ENCODE data around the gene FNIP2.
"Not testable (repeated sequence)": the region's sequence is repeated elsewhere in the genome, so short reads cannot be mapped to it uniquely, and the experiment has no call there.

The FNIP2 gene

GRCh38 chr4:158948071-158948470, 179.2 kb downstream of the FNIP2 start:
- no peaks in the 10 kb centered on the region for H3K36me3 ChIP-seq (ENCODE audit: control insufficient read depth in 2 of 2, insufficient read depth in 1 of 2, low read length in 2 of 2)
- TF ChIP-seq ZNF701 (tag by site-specific recombination; IDR thresholded peaks at IDR 0.05) (no peak), ZNF707 (tag by site-specific recombination; IDR thresholded peaks at IDR 0.05) (no peak), ZBTB20 (tag by site-specific recombination; IDR thresholded peaks at IDR 0.05) (no peak), ZNF155 (tag by site-specific recombination; IDR thresholded peaks at IDR 0.05) (no peak), ZNF394 (tag by site-specific recombination; IDR thresholded peaks at IDR 0.05; ENCODE audit: borderline replicate concordance) (no peak), ZNF621 (tag by site-specific recombination; IDR thresholded peaks at IDR 0.05) (no peak)
- no peaks in the 10 kb centered on the region for H3K4me1 ChIP-seq (ENCODE audit: control insufficient read depth, insufficient read depth, low read length)
- no peak overlapping the region for H3K27ac ChIP-seq (ENCODE audit: extremely low read depth, low read depth, low read length)
- CTCF ChIA-PET = no interaction called here
- H3K9me3 ChIP-seq (ENCODE audit: control insufficient read depth, insufficient read depth, low read depth, low read length) = no peaks in the 10 kb centered on the region
- POLR2A ChIA-PET = no interaction called here
- no peak overlapping the region for H3K4me3 ChIP-seq (ENCODE audit: low read depth, low read length)

GRCh38 chr4:158949099-158949498, 180.3 kb downstream of the FNIP2 start:
- CTCF ChIA-PET = no interaction called here
- Histone ChIP-seq H3K4me1 (ENCODE audit: control insufficient read depth, insufficient read depth, low read length) (no peaks in the 10 kb centered on the region), H3K9me3 (ENCODE audit: control insufficient read depth, insufficient read depth, low read depth, low read length) (no peaks in the 10 kb centered on the region), H3K4me3 (ENCODE audit: low read depth, low read length) (no peak overlapping the region), H3K27ac (ENCODE audit: extremely low read depth, low read depth, low read length) (no peak overlapping the region), H3K36me3 (ENCODE audit: control insufficient read depth in 2 of 2, insufficient read depth in 1 of 2, low read length in 2 of 2) (no peaks in the 10 kb centered on the region)
- POLR2A ChIA-PET = no interaction called here
- TF ChIP-seq ZSCAN5A (tag by site-specific recombination; IDR thresholded peaks at IDR 0.05) (no peak), ZNF26 (tag by site-specific recombination; IDR thresholded peaks at IDR 0.05) (no peak), ZNF639 (tag by site-specific recombination; IDR thresholded peaks at IDR 0.05) (no peak), ZNF140 (tag by site-specific recombination; IDR thresholded peaks at IDR 0.05) (no peak), ZNF146 (tag by site-specific recombination; IDR thresholded peaks at IDR 0.05) (no peak), SP7 (tag by site-specific recombination; IDR thresholded peaks at IDR 0.05) (no peak), ZNF791 (tag by site-specific recombination; IDR thresholded peaks at IDR 0.05) (no peak)

- H3K9me3 ChIP-seq (ENCODE audit: control insufficient read depth, insufficient read depth, low read depth, low read length); H3K4me1 ChIP-seq (ENCODE audit: control insufficient read depth, insufficient read depth, low read length); H3K27ac ChIP-seq (ENCODE audit: extremely low read depth, low read depth, low read length); CTCF ChIA-PET; H3K36me3 ChIP-seq (ENCODE audit: control insufficient read depth in 2 of 2, insufficient read depth in 1 of 2, low read length in 2 of 2); H3K4me3 ChIP-seq (ENCODE audit: low read depth, low read length); POLR2A ChIA-PET: not testable (repeated sequence)
- TF ChIP-seq ZNF707 (tag by site-specific recombination; IDR thresholded peaks at IDR 0.05) = peak; percentile 97
Observed at GRCh38 chr4:158952221-158952774, 183.5 kb downstream of the FNIP2 start.

GRCh38 chr4:158956345-158956744, 187.5 kb downstream of the FNIP2 start:
- H3K27ac ChIP-seq (ENCODE audit: extremely low read depth, low read depth, low read length); H3K9me3 ChIP-seq (ENCODE audit: control insufficient read depth, insufficient read depth, low read depth, low read length); H3K4me3 ChIP-seq (ENCODE audit: low read depth, low read length); H3K4me1 ChIP-seq (ENCODE audit: control insufficient read depth, insufficient read depth, low read length); H3K36me3 ChIP-seq (ENCODE audit: control insufficient read depth in 2 of 2, insufficient read depth in 1 of 2, low read length in 2 of 2); POLR2A ChIA-PET: not testable (repeated sequence)
- CTCF ChIA-PET = interaction anchor here (0.5 kb wide), 1 partner anchor 20 kb away, joined by 3 read pairs; no protein-coding TSS in a partner anchor
